Left ventricle myocardium inferior (tissue), 1 donor: ENCODE data around the gene SLX9. TPM values are rescaled to one million over a fixed set of nuclear protein-coding genes. Genes with fewer than 3 reads are reported as not detected.

Experiments used
- DNase-seq: peaks from one replicate; pipeline ENCODE4 v3.0.0-alpha.2; 2020
- H3K27ac ChIP-seq: fragments of 200-600 bp; replicated peaks from 2 replicates; pipeline ENCODE4 v1.8.0; 2021
- H3K27me3 ChIP-seq: fragments of 200-600 bp; 2 replicates; pipeline ENCODE4 v1.8.0; 2021; ENCODE audit warnings: low read depth
- H3K36me3 ChIP-seq: fragments of 200-600 bp; 2 replicates; pipeline ENCODE4 v1.8.0; 2021
- H3K4me1 ChIP-seq: fragments of 200-600 bp; 2 replicates; pipeline ENCODE4 v1.8.0; 2021
- H3K4me3 ChIP-seq: fragments of 200-600 bp; 2 replicates; pipeline ENCODE4 v1.8.0; 2021; ENCODE audit warnings: mild to moderate bottlenecking, moderate library complexity
- H3K9me3 ChIP-seq: fragments of 200-600 bp; replicated peaks from 2 replicates; pipeline ENCODE4 v1.8.0; 2021
- CTCF ChIP-seq: fragments of 200-600 bp; IDR thresholded peaks from 2 replicates; pipeline ENCODE4 v1.8.0; 2021; ENCODE audit warnings: antibody characterized with exemption, mild to moderate bottlenecking, borderline replicate concordance
- intact Hi-C: fragments of 100-400 bp; cut with micrococcal nuclease; formaldehyde crosslinking; loops from one replicate; pipeline ENCODE4 v1.11.0; 2022
- total RNA-seq: library from RNA; stranded (reverse); fragmentation: NEBNext Ultra II Directional; extraction: Animal tissue kit (Norgen Biotek cat#: 25700); gene quantifications from one replicate; pipeline ENCODE4 v1.2.1, GENCODE V29; 2021
- donor health status: DM: no; HTN: yes; CAD: no; lungs with severe emphysema.

SLX9 gene
- total RNA-seq, 1 donor from 2014 or later: 70.7 TPM

DNA sequence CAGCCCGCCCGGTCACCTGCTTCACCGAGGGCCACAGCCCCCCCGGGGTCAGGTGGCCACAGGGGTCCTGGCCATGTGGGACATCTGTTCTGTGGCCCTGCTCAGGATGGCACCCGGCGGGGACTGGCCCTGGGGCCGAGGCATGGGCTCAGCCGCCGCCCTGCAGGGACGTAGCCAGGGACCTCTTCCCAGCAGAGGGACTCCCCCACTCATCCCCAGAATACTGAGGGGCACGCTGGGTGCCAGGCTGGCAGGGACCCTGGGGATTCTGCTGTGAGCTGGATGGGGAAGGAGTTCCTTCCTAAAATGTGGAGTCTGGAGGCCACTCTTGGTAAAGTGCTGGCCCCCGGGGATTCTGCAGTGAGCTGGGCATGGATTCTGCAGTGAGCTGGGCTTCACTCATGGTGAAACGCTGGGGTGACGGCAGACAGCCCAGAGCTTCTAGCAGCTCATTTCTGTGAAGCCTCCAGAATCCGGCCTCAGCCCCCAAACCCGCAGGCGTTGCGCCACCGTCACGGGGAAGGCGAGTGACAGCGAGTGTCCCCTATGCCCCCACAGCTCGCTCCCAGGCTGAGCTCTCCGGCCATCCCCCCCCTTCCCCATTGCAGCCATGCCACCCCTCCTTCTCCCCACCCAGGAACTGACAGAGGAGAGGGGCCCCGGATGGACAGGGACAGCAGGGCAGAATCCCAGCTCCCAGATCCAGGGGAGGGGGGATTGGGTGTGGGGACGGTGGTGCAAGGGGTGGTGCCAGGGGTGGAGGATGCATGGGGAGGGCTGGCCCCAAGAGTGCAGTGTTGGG is 20.5 kb upstream of the SLX9 start:
- H3K27me3 ChIP-seq: peaks cover 49% of the 10 kb centered on the region
- no peaks in the 10 kb centered on the region for H3K4me1 ChIP-seq
- no peaks in the 10 kb centered on the region for H3K9me3 ChIP-seq
- TF ChIP-seq CTCF: no peak
- no peaks in the 10 kb centered on the region for H3K36me3 ChIP-seq
- H3K27ac ChIP-seq: no peak overlapping the region
- intact Hi-C loops: no loop called here
- H3K4me3 ChIP-seq: peak overlapping the region; percentile 48
- peak; percentile 22 for DNase-seq

DNA sequence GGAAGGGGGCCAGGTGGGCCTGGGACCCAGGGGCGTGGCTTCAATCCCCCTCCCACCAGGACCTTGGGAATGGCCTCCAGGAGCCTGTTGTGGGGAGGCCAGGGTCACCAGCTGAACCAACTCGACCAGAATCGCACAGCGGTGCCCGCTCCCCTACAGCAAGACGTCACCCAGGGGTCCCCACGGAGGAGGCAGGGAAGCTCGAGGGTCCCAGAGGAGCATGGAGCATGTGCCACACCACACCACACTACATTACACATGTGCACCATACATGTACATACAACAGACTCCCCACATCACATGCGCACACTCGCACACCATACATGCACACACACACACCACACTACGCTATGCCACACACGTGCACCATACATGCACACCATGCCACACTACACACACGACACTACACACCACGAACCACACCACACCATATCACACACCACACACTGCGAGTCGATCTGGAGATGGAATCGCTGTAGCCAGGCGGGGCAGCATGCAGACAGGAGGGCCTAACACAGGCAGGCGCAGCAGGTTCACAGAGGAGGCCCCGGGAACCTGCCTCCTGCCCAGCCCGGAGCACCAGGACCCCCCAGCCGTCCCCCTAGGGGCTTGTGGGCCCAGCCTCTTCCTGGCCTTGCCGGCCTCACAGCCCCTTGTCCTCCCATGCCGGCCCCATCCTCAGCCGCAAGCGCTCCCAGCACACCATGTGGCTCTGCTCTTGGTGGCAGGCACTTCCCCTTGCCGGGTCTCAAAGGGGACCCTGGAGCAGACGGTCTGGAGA is 19.7 kb upstream of the SLX9 start:
- intact Hi-C loops: no loop called here
- Histone ChIP-seq H3K4me1 (peaks cover 6% of the 10 kb centered on the region), H3K36me3 (no peaks in the 10 kb centered on the region), H3K4me3 (peak overlapping the region; percentile 48), H3K9me3 (no peaks in the 10 kb centered on the region), H3K27me3 (peaks cover 49% of the 10 kb centered on the region), H3K27ac (peak overlapping the region; percentile 41)
- DNase-seq: peak; percentile 10
- no peak for TF ChIP-seq CTCF

- peaks cover 6% of the 10 kb centered on the region for H3K4me1 ChIP-seq
- H3K4me3 ChIP-seq: peak within 1 kb of the TSS; percentile 48
- no peaks in the 10 kb centered on the region for H3K9me3 ChIP-seq
- peak within 1 kb of the TSS; percentile 41 for H3K27ac ChIP-seq
- intact Hi-C loops: no loop called here
- peaks cover 52% of the 10 kb centered on the region for H3K27me3 ChIP-seq
- DNase-seq: peak; percentile 56
- H3K36me3 ChIP-seq: no peaks in the 10 kb centered on the region
- TF ChIP-seq CTCF: no peak
Measured at GRCh38 chr21:44920694-44921604, 18.9 kb upstream of the SLX9 start, which contains the start of gene ITGB2. TSS of gene ITGB2 (minus strand) at chr21:44920899. CDS start at chr21:44910782, 10,117 bp downstream.

DNA sequence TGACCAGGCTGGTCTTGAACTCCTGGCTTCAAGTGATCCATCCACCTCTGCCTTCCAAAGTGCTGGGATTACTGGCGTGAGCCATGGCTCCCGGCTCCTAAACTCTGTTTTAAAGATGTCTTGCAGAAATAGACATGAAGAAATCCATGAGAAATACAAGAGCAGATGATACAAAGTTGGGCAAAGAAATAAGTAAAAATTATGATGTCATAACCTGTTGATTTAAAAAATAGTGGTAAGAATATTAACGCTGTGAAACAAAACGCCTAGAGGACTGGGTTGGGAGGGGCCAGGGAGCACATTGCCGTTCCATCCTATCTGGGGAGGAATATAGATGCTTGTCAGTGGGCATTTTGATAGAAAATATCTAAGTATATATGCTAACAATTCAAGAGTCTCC is 17.9 kb upstream of the SLX9 start:
- intact Hi-C loops: no loop called here

More for the DNA sequence above, 17.9 kb upstream of the SLX9 start:
- H3K36me3 ChIP-seq: no peaks in the 10 kb centered on the region
- no peak for TF ChIP-seq CTCF
- DNase-seq: no peak
- no peak overlapping the region for H3K4me3 ChIP-seq
- no peak overlapping the region for H3K27ac ChIP-seq
- peaks cover 6% of the 10 kb centered on the region for H3K4me1 ChIP-seq
- no peaks in the 10 kb centered on the region for H3K9me3 ChIP-seq
- H3K27me3 ChIP-seq: peaks cover 62% of the 10 kb centered on the region
